Measurements from ENCODE around the gene EMSY.

- TF ChIP-seq, protein P1, sequence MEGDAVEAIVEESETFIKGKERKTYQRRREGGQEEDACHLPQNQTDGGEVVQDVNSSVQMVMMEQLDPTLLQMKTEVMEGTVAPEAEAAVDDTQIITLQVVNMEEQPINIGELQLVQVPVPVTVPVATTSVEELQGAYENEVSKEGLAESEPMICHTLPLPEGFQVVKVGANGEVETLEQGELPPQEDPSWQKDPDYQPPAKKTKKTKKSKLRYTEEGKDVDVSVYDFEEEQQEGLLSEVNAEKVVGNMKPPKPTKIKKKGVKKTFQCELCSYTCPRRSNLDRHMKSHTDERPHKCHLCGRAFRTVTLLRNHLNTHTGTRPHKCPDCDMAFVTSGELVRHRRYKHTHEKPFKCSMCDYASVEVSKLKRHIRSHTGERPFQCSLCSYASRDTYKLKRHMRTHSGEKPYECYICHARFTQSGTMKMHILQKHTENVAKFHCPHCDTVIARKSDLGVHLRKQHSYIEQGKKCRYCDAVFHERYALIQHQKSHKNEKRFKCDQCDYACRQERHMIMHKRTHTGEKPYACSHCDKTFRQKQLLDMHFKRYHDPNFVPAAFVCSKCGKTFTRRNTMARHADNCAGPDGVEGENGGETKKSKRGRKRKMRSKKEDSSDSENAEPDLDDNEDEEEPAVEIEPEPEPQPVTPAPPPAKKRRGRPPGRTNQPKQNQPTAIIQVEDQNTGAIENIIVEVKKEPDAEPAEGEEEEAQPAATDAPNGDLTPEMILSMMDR (IDR thresholded peaks at IDR 0.05) = no peak
- TF ChIP-seq POLR2A (IDR thresholded peaks at IDR 0.05) = no peak
These were observed 146.6 kb downstream of the EMSY start for GRCh38 chr11:76591416-76591815.

Measured in adrenal gland (tissue), 5 donors.